B cell (primary cell): ENCODE results near the gene TANC1.

Source experiments
- EZH2 ChIP-seq: IDR thresholded peaks from 2 replicates; pipeline ENCODE4 v1.6.1; 2012; ENCODE audit warnings: borderline replicate concordance, low read depth, mild to moderate bottlenecking, moderate library complexity, low read length; ENCODE audit not compliant: insufficient read depth, poor library complexity, severe bottlenecking
- TF ChIP-seq, protein P1 (sequence below): fragments of 200-600 bp; IDR thresholded peaks from one replicate; pipeline ENCODE4 v1.8.0; 2022; ENCODE audit warnings: antibody characterized with exemption, mild to moderate bottlenecking

DNA sequence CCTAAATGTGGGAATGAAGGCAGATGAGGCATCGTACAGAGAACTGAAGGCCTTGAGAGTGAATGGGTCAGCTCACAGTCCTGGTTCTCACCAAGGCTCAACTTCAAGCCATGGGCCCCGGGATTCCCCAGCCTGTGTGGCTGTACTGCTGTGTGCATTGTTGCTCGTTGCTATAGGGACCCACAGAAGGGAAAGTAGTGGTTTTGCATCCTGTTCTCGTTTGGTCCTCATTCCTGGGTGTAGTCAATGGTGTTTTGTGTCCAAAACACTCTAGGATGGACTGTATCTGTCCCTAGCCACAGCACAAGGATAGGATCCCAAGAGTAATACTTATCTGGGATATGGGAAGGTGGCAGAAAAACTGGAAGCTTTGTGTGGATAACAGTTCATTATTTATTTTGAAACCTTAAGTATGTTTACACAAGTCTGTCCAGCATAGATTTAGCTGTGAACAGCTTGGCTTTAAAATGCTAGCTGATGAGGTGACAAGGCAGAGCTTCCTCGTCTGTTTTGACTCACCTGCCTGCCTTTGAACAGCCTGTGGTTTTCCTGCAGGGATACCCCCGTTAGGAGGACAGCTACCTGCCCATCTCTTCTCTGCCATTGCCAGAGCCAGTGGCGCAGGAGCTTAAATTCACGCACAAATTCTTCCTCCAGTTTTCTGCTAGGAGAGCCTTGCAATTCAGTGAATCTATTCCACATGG, 233.1 kb downstream of the TANC1 start:
- TF ChIP-seq, protein P1, sequence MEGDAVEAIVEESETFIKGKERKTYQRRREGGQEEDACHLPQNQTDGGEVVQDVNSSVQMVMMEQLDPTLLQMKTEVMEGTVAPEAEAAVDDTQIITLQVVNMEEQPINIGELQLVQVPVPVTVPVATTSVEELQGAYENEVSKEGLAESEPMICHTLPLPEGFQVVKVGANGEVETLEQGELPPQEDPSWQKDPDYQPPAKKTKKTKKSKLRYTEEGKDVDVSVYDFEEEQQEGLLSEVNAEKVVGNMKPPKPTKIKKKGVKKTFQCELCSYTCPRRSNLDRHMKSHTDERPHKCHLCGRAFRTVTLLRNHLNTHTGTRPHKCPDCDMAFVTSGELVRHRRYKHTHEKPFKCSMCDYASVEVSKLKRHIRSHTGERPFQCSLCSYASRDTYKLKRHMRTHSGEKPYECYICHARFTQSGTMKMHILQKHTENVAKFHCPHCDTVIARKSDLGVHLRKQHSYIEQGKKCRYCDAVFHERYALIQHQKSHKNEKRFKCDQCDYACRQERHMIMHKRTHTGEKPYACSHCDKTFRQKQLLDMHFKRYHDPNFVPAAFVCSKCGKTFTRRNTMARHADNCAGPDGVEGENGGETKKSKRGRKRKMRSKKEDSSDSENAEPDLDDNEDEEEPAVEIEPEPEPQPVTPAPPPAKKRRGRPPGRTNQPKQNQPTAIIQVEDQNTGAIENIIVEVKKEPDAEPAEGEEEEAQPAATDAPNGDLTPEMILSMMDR = no peak
- no peak for TF ChIP-seq EZH2
